GM23248 (cell line): ENCODE results near the gene DHRS4L2.
"Not testable (repeated sequence)": the region's sequence is repeated elsewhere in the genome, so short reads cannot be mapped to it uniquely, and the experiment has no call there.

ENCODE experiments used
- EZH2 ChIP-seq: fragments of 200-600 bp; sonication (generic); IDR thresholded peaks from 2 replicates; pipeline ENCODE4 v1.6.1; 2018; ENCODE audit warnings: antibody characterized with exemption, mild to moderate bottlenecking; ENCODE audit not compliant: insufficient read depth, poor library complexity, severe bottlenecking
- EZH2phosphoT487 ChIP-seq: fragments of 200-600 bp; sonication (generic); IDR thresholded peaks from 2 replicates; pipeline ENCODE4 v1.6.1; 2018; ENCODE audit warnings: antibody characterized with exemption, moderate library complexity, mild to moderate bottlenecking, low read depth; ENCODE audit not compliant: insufficient read depth

GRCh38 chr14:23973178-23973577 is 15.6 kb upstream of the DHRS4L2 start:
- TF ChIP-seq EZH2, EZH2phosphoT487: not testable (repeated sequence)
